Ishikawa (cell line): ENCODE data around the gene SCRT2.
A peak's percentile ranks its signal among the peaks of the same experiment; 100 is the strongest.

Experiments
- CEBPB ChIP-seq: IDR thresholded peaks from 2 replicates; pipeline ENCODE4 v1.6.1; 2012
- CREB1 ChIP-seq: IDR thresholded peaks from 2 replicates; pipeline ENCODE4 v1.6.1; 2012; ENCODE audit warnings: low read depth
- EGR1 ChIP-seq: IDR thresholded peaks from 2 replicates; pipeline ENCODE4 v1.6.1; 2012
- EP300 ChIP-seq: IDR thresholded peaks from 2 replicates; pipeline ENCODE4 v1.6.1; 2012; ENCODE audit warnings: borderline replicate concordance
- FOXM1 ChIP-seq: IDR thresholded peaks from 2 replicates; pipeline ENCODE4 v1.6.1; 2012; ENCODE audit warnings: low read depth, borderline replicate concordance
- NFIC ChIP-seq: IDR thresholded peaks from 2 replicates; pipeline ENCODE4 v1.6.1; 2012
- RAD21 ChIP-seq: IDR thresholded peaks from 2 replicates; pipeline ENCODE4 v1.6.1; 2012; ENCODE audit warnings: low read depth
- TAF1 ChIP-seq: IDR thresholded peaks from 2 replicates; pipeline ENCODE4 v1.6.1; 2012; ENCODE audit warnings: low read depth, mild to moderate bottlenecking
- TCF12 ChIP-seq: IDR thresholded peaks from 2 replicates; pipeline ENCODE4 v1.6.1; 2012; ENCODE audit warnings: low read depth
- TEAD4 ChIP-seq: IDR thresholded peaks from 2 replicates; pipeline ENCODE4 v1.6.1; 2012
- USF1 ChIP-seq: IDR thresholded peaks from 2 replicates; pipeline ENCODE4 v1.6.1; 2012
- YY1 ChIP-seq: IDR thresholded peaks from 2 replicates; pipeline ENCODE4 v1.6.1; 2012; ENCODE audit warnings: low read depth
- ZBTB7A ChIP-seq: IDR thresholded peaks from 2 replicates; pipeline ENCODE4 v1.6.1; 2012; ENCODE audit warnings: low read depth
- TF ChIP-seq, protein P1 (sequence below): IDR thresholded peaks from 2 replicates; pipeline ENCODE4 v1.6.1; 2012; ENCODE audit warnings: low read depth, mild to moderate bottlenecking
- TF ChIP-seq, protein P2 (sequence below): IDR thresholded peaks from 2 replicates; pipeline ENCODE4 v1.6.1; 2012

Gene SCRT2

DNA sequence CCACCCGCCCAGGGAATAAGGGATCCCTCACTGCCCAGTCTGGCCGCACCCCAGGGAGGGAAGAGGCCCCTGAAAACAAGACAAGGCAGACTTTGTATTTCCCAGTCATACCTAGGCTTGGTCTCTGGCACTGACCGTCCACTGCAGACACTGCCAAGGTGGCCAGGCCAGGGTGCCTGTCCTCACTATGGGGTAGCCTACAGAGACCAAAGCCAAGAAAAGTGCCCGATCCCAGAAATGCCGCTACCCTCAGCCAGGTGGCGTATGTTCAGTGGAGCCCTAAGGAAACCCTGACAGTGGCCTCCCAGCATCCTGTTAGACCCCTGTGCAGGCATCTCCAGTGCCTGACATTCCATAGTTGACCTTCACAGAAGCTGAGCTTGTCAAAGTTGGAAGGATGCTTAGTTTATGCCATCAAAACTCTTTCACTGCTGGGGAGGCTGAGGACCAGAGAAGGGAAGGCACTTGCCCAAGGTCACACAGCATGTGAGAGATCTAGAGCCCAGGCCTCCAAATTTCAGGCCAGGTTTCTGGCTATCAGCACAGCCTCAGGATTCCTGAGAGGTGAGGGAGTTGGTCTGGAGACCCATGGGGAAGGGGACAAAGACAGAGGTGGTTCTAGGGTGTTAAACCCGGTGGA lies 2.5 kb downstream of the SCRT2 start:
- 0 out of 2 replicates have a peak, but pooled peaks have one; percentile 14 for TF ChIP-seq RAD21
- no peak for TF ChIP-seq CEBPB

GRCh38 chr20:671252-672030 lies 4.2 kb downstream of the SCRT2 start:
- TF ChIP-seq TEAD4 = no peak
- TF ChIP-seq TAF1 = no peak
- no peak for TF ChIP-seq FOXM1
- TF ChIP-seq, protein P1, sequence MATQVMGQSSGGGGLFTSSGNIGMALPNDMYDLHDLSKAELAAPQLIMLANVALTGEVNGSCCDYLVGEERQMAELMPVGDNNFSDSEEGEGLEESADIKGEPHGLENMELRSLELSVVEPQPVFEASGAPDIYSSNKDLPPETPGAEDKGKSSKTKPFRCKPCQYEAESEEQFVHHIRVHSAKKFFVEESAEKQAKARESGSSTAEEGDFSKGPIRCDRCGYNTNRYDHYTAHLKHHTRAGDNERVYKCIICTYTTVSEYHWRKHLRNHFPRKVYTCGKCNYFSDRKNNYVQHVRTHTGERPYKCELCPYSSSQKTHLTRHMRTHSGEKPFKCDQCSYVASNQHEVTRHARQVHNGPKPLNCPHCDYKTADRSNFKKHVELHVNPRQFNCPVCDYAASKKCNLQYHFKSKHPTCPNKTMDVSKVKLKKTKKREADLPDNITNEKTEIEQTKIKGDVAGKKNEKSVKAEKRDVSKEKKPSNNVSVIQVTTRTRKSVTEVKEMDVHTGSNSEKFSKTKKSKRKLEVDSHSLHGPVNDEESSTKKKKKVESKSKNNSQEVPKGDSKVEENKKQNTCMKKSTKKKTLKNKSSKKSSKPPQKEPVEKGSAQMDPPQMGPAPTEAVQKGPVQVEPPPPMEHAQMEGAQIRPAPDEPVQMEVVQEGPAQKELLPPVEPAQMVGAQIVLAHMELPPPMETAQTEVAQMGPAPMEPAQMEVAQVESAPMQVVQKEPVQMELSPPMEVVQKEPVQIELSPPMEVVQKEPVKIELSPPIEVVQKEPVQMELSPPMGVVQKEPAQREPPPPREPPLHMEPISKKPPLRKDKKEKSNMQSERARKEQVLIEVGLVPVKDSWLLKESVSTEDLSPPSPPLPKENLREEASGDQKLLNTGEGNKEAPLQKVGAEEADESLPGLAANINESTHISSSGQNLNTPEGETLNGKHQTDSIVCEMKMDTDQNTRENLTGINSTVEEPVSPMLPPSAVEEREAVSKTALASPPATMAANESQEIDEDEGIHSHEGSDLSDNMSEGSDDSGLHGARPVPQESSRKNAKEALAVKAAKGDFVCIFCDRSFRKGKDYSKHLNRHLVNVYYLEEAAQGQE = no peak
- TF ChIP-seq CREB1 = no peak
- no peak for TF ChIP-seq ZBTB7A
- no peak for TF ChIP-seq NFIC
- no peak for TF ChIP-seq TCF12
- TF ChIP-seq USF1 = no peak
- no peak for TF ChIP-seq YY1
- no peak for TF ChIP-seq RAD21
- TF ChIP-seq, protein P2, sequence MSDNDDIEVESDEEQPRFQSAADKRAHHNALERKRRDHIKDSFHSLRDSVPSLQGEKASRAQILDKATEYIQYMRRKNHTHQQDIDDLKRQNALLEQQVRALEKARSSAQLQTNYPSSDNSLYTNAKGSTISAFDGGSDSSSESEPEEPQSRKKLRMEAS = no peak

GRCh38 chr20:669573-669972 lies 6.0 kb downstream of the SCRT2 start:
- TF ChIP-seq CEBPB (no peak), RAD21 (no peak), TCF12 (no peak), FOXM1 (no peak), EP300 (no peak), EGR1 (no peak), ZBTB7A (no peak), USF1 (no peak), CREB1 (no peak), NFIC (no peak), TEAD4 (no peak), TAF1 (no peak), YY1 (no peak)
- TF ChIP-seq, protein P1 = no peak
- TF ChIP-seq, protein P2 = no peak

DNA sequence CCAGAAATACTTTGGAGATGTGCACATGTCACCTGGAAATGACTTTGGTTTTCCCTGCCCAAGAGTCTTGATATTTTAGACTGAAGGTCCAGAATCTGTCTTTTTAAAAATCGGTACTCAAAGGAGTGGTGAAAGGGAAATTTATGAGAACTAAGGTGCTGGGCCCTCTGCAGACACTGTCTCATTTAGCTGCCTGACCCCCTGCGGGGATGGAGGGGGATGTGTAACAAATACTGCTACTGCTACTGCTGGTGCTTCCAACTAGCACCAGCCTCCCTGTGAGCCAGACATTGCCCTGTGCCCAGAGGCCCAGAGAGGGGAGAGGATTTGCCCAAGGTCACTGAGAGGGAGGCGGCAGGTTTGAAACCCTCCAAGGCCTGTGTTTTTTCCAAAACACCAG lies 7.0 kb downstream of the SCRT2 start:
- no peak for TF ChIP-seq CEBPB
- no peak for TF ChIP-seq EP300
- TF ChIP-seq, protein P2 = no peak
- TF ChIP-seq ZBTB7A = no peak
- no peak for TF ChIP-seq USF1
- TF ChIP-seq, protein P1 = no peak
- TF ChIP-seq NFIC = no peak
